GM06990 (cell line): ENCODE data around the gene AUTS2.
"Not testable (repeated sequence)": the region's sequence is repeated elsewhere in the genome, so short reads cannot be mapped to it uniquely, and the experiment has no call there.

Experiments
- DNase-seq: peaks from one replicate; pipeline ENCODE4 v3.0.0-alpha.2; 2011; ENCODE audit not compliant: insufficient read length; ENCODE audit errors: extremely low read depth
- H3K27me3 ChIP-seq: replicated peaks from 2 replicates; pipeline ENCODE4 v1.6.0; 2011; ENCODE audit warnings: low read length; ENCODE audit not compliant: control insufficient read depth, insufficient read depth
- H3K36me3 ChIP-seq: 2 replicates; pipeline ENCODE4 v1.5.1; 2011; ENCODE audit warnings: low read length; ENCODE audit not compliant: control insufficient read depth, insufficient read depth
- H3K4me3 ChIP-seq: replicated peaks from 2 replicates; pipeline ENCODE4 v1.5.1; 2011; ENCODE audit warnings: low read depth, mild to moderate bottlenecking, control low read depth, low read length
- CTCF ChIP-seq: IDR thresholded peaks from 2 replicates; pipeline ENCODE4 v1.5.1; 2011; ENCODE audit warnings: low read length, control low read depth, mild to moderate bottlenecking, inconsistent platforms; ENCODE audit not compliant: insufficient read depth, poor library complexity, severe bottlenecking

AUTS2 gene

GRCh38 chr7:70591643-70592042 is 993.4 kb downstream of the AUTS2 start:
- no peak overlapping the region for H3K4me3 ChIP-seq
- no peak for DNase-seq
- H3K27me3 ChIP-seq: no peaks in the 10 kb centered on the region
- H3K36me3 ChIP-seq: no peaks in the 10 kb centered on the region
- no peak for TF ChIP-seq CTCF

GRCh38 chr7:70592171-70592570 is 993.9 kb downstream of the AUTS2 start:
- no peak for DNase-seq
- no peak for TF ChIP-seq CTCF
- H3K27me3 ChIP-seq: no peaks in the 10 kb centered on the region
- H3K36me3 ChIP-seq: no peaks in the 10 kb centered on the region
- no peak overlapping the region for H3K4me3 ChIP-seq

- H3K27me3 ChIP-seq: no peaks in the 10 kb centered on the region
- DNase-seq: no peak
- no peak for TF ChIP-seq CTCF
- no peak overlapping the region for H3K4me3 ChIP-seq
- no peaks in the 10 kb centered on the region for H3K36me3 ChIP-seq
Measured at GRCh38 chr7:70594170-70594569, 995.9 kb downstream of the AUTS2 start.

- not testable (repeated sequence) for H3K36me3 ChIP-seq, H3K27me3 ChIP-seq, H3K4me3 ChIP-seq, DNase-seq
Measured at GRCh38 chr7:70594885-70595284, 996.6 kb downstream of the AUTS2 start.

GRCh38 chr7:70595370-70595754 is 997.1 kb downstream of the AUTS2 start:
- no peak for DNase-seq
- no peak for TF ChIP-seq CTCF
- H3K36me3 ChIP-seq: no peaks in the 10 kb centered on the region
- peak overlapping the region; percentile 54 for H3K4me3 ChIP-seq
- H3K27me3 ChIP-seq: no peaks in the 10 kb centered on the region

- peak; percentile 75 for DNase-seq
- Histone ChIP-seq H3K4me3 (peak overlapping the region; percentile 54), H3K27me3 (no peaks in the 10 kb centered on the region), H3K36me3 (no peaks in the 10 kb centered on the region)
- no peak for TF ChIP-seq CTCF
Measured at GRCh38 chr7:70595755-70596597, 997.7 kb downstream of the AUTS2 start.
